ENCODE results near the gene RPS6KL1. TPM values are rescaled to one million over a fixed set of nuclear protein-coding genes. Genes with fewer than 3 reads are reported as not detected.

The RPS6KL1 gene
- polyA plus RNA-seq, 1 donor from 2014 or later = 147 TPM

GRCh38 chr14:74892745-74893144 is 30.3 kb downstream of the RPS6KL1 start:
- Histone ChIP-seq H3K27me3 (ENCODE audit: insufficient read depth, low read depth, low read length) (no peaks in the 10 kb centered on the region), H3K9me2 (ENCODE audit: insufficient read depth, low read length) (no peaks in the 10 kb centered on the region), H3F3A (ENCODE audit: insufficient read depth, low read length, poor library complexity, severe bottlenecking) (no peaks in the 10 kb centered on the region), H2AFZ (ENCODE audit: low read depth, low read length) (no peak overlapping the region), H3K9ac (ENCODE audit: low read length) (no peak overlapping the region), H3K9me3 (ENCODE audit: low read length) (no peaks in the 10 kb centered on the region), H3K79me2 (replicated peaks; ENCODE audit: insufficient read depth, low read length) (peaks cover 6% of the 10 kb centered on the region), H3K4me3 (ENCODE audit: low read length) (no peak overlapping the region), H3K27ac (ENCODE audit: low read length) (no peak overlapping the region), H4K20me1 (ENCODE audit: insufficient read depth) (no peaks in the 10 kb centered on the region), H3K4me2 (ENCODE audit: low read length) (no peak overlapping the region), H3K36me3 (ENCODE audit: insufficient read depth, low read length) (no peaks in the 10 kb centered on the region)
- TF ChIP-seq REST (IDR thresholded peaks at IDR 0.05; ENCODE audit: borderline replicate concordance) = no peak
- TF ChIP-seq EP300 (conservative IDR thresholded peaks at IDR 0.05; ENCODE audit: poor library complexity, severe bottlenecking) = no peak
- no peak for TF ChIP-seq MXI1 (conservative IDR thresholded peaks at IDR 0.05; ENCODE audit: poor library complexity, severe bottlenecking)
- TF ChIP-seq EZH2 (IDR thresholded peaks at IDR 0.05; ENCODE audit: borderline replicate concordance, insufficient read depth, low read length, poor library complexity, severe bottlenecking) = no peak
- no peak for TF ChIP-seq RAD21 (conservative IDR thresholded peaks at IDR 0.05)
- TF ChIP-seq TAF1 (IDR thresholded peaks at IDR 0.05; ENCODE audit: low read depth) = no peak
- TF ChIP-seq CTCF (IDR thresholded peaks at IDR 0.05; ENCODE audit: poor library complexity, severe bottlenecking) = no peak
- TF ChIP-seq POLR2AphosphoS5 (IDR thresholded peaks at IDR 0.05) = no peak
- no peak for TF ChIP-seq SMC3 (conservative IDR thresholded peaks at IDR 0.05; ENCODE audit: poor library complexity)

GRCh38 chr14:74891870-74892269 is 31.2 kb downstream of the RPS6KL1 start:
- no peak overlapping the region for H3K9ac ChIP-seq (ENCODE audit: low read length)
- H3F3A ChIP-seq (ENCODE audit: insufficient read depth, low read length, poor library complexity, severe bottlenecking) = no peaks in the 10 kb centered on the region
- no peaks in the 10 kb centered on the region for H3K9me2 ChIP-seq (ENCODE audit: insufficient read depth, low read length)
- H4K20me1 ChIP-seq (ENCODE audit: insufficient read depth) = no peaks in the 10 kb centered on the region
- no peak overlapping the region for H2AFZ ChIP-seq (ENCODE audit: low read depth, low read length)
- H3K4me3 ChIP-seq (ENCODE audit: low read length) = no peak overlapping the region
- H3K36me3 ChIP-seq (ENCODE audit: insufficient read depth, low read length) = no peaks in the 10 kb centered on the region
- TF ChIP-seq EZH2 (IDR thresholded peaks at IDR 0.05; ENCODE audit: borderline replicate concordance, insufficient read depth, low read length, poor library complexity, severe bottlenecking) = no peak
- TF ChIP-seq SMC3 (conservative IDR thresholded peaks at IDR 0.05; ENCODE audit: poor library complexity) = no peak
- no peak for TF ChIP-seq MXI1 (conservative IDR thresholded peaks at IDR 0.05; ENCODE audit: poor library complexity, severe bottlenecking)
- no peak for TF ChIP-seq CTCF (IDR thresholded peaks at IDR 0.05; ENCODE audit: poor library complexity, severe bottlenecking)
- TF ChIP-seq TAF1 (IDR thresholded peaks at IDR 0.05; ENCODE audit: low read depth) = no peak
- TF ChIP-seq RAD21 (conservative IDR thresholded peaks at IDR 0.05) = no peak
- no peak for TF ChIP-seq POLR2AphosphoS5 (IDR thresholded peaks at IDR 0.05)
- TF ChIP-seq EP300 (conservative IDR thresholded peaks at IDR 0.05; ENCODE audit: poor library complexity, severe bottlenecking) = no peak
- TF ChIP-seq REST (IDR thresholded peaks at IDR 0.05; ENCODE audit: borderline replicate concordance) = no peak
- no peak overlapping the region for H3K27ac ChIP-seq (ENCODE audit: low read length)
- H3K79me2 ChIP-seq (replicated peaks; ENCODE audit: insufficient read depth, low read length) = peaks cover 15% of the 10 kb centered on the region
- H3K27me3 ChIP-seq (ENCODE audit: insufficient read depth, low read depth, low read length) = no peaks in the 10 kb centered on the region
- no peaks in the 10 kb centered on the region for H3K9me3 ChIP-seq (ENCODE audit: low read length)
- H3K4me2 ChIP-seq (ENCODE audit: low read length) = no peak overlapping the region
